H1 (cell line): ENCODE results near the gene ZNF804B. TPM values are rescaled to one million over a fixed set of nuclear protein-coding genes. Genes with fewer than 3 reads are reported as not detected.

Experiments used
- CTCF ChIA-PET: fragments of 300-600 bp; sonication (Branson Sonifier 250); formaldehyde crosslinking; loops from one replicate; lab custom pipeline; 2021; ENCODE audit not compliant: partially characterized antibody; lab: Charles Lee
- POLR2A ChIA-PET: fragments of 300-600 bp; sonication (Branson Sonifier 250); formaldehyde crosslinking; loops from one replicate; lab custom pipeline; 2021; ENCODE audit warnings: inconsistent platforms; ENCODE audit not compliant: partially characterized antibody; lab: Charles Lee
- DNase-seq, 2 experiments: peaks; one replicate each; pipeline versions ENCODE4 v3.0.0 to v3.0.0-alpha.2; 2010 to 2022; ENCODE audit warnings: low spot score in 2 of 2, low read depth in 1 of 2, mixed read lengths in 1 of 2
- FAIRE-seq: peaks from 2 replicates; lab custom pipeline; 2011; peaks lifted over from hg19 to GRCh38; lab: Jason Lieb, UNC
- H2AFZ ChIP-seq: 2 replicates; pipeline ENCODE4 v1.8.1; 2012; ENCODE audit warnings: low read length, inconsistent platforms
- H2AK5ac ChIP-seq: 2 replicates; pipeline ENCODE4 v1.6.1; 2013; ENCODE audit warnings: low read depth, low read length
- H2BK120ac ChIP-seq: replicated peaks from 2 replicates; pipeline ENCODE3; 2013; ENCODE audit warnings: low read depth, low read length, inconsistent platforms
- H2BK12ac ChIP-seq: 2 replicates; pipeline ENCODE4 v1.6.1; 2013; ENCODE audit warnings: low read depth, low read length
- H2BK15ac ChIP-seq: 2 replicates; pipeline ENCODE4 v1.6.1; 2013; ENCODE audit warnings: low read length
- H2BK20ac ChIP-seq: 2 replicates; pipeline ENCODE4 v1.6.1; 2013; ENCODE audit warnings: low read length
- H2BK5ac ChIP-seq: 2 replicates; pipeline ENCODE4 v1.6.1; 2013; ENCODE audit warnings: low read depth, low read length
- H3K14ac ChIP-seq: 2 replicates; pipeline ENCODE4 v1.6.1; 2013; ENCODE audit warnings: inconsistent platforms; ENCODE audit not compliant: insufficient read length
- H3K18ac ChIP-seq: 2 replicates; pipeline ENCODE4 v1.6.1; 2013; ENCODE audit warnings: low read length; ENCODE audit errors: extremely low read depth
- H3K23ac ChIP-seq: 2 replicates; pipeline ENCODE4 v1.6.1; 2013; ENCODE audit warnings: inconsistent platforms; ENCODE audit not compliant: insufficient read length
- H3K23me2 ChIP-seq: 2 replicates; pipeline ENCODE4 v1.6.1; 2013; ENCODE audit warnings: low read depth, low read length
- H3K27ac ChIP-seq: 2 replicates; pipeline ENCODE4 v1.6.1; 2011; ENCODE audit warnings: low read depth, low read length, inconsistent platforms
- H3K27me3 ChIP-seq, 4 experiments: replicated peaks in 1 of 4; 1 replicate in 1 of 4; 2 replicates in 3 of 4; pipeline versions ENCODE4 v1.6.1 to v1.8.1; 2011 to 2013; ENCODE audit warnings: low read length in 3 of 4, mild to moderate bottlenecking in 3 of 4, inconsistent platforms in 2 of 4, mixed read lengths in 2 of 4, moderate library complexity in 1 of 4; ENCODE audit not compliant: control insufficient read depth in 3 of 4, insufficient read depth in 3 of 4; ENCODE audit errors: extremely low read depth in 1 of 4
- H3K36me3 ChIP-seq, 4 experiments: 2 replicates each; pipeline versions ENCODE4 v1.6.1 to v1.8.1; 2011 to 2013; ENCODE audit warnings: mild to moderate bottlenecking in 4 of 4, low read length in 3 of 4, moderate library complexity in 2 of 4, control low read depth in 1 of 4, inconsistent platforms in 1 of 4; ENCODE audit not compliant: insufficient read depth in 4 of 4, control insufficient read depth in 2 of 4
- H3K4ac ChIP-seq: replicated peaks from 2 replicates; pipeline ENCODE3; 2013; ENCODE audit warnings: low read length, low read depth, mixed read lengths, inconsistent platforms; ENCODE audit not compliant: insufficient read length
- H3K4me1 ChIP-seq, 4 experiments: replicated peaks in 1 of 4; 1 replicate in 1 of 4; 2 replicates in 3 of 4; pipeline versions ENCODE4 v1.6.1 to v1.8.1; 2011 to 2013; ENCODE audit warnings: low read length in 3 of 4, inconsistent platforms in 2 of 4, mixed read lengths in 1 of 4; ENCODE audit not compliant: insufficient read depth in 4 of 4, control insufficient read depth in 3 of 4
- H3K4me2 ChIP-seq, 2 experiments: 2 replicates each; pipeline versions ENCODE4 v1.6.1 to v1.8.1; 2011 to 2013; ENCODE audit warnings: low read depth in 2 of 2, low read length in 2 of 2, control low read depth in 1 of 2, inconsistent platforms in 1 of 2, mild to moderate bottlenecking in 1 of 2; ENCODE audit not compliant: insufficient read depth in 1 of 2
- H3K4me3 ChIP-seq, 4 experiments: fragments of 200-600, 300-600 bp in 1 of 4; sonication (generic), shearing (Covaris generic), sonication (Bioruptor Twin) in 1 of 4; 2 replicates each; pipeline versions ENCODE4 v1.5.1 to v1.8.1; 2011 to 2016; ENCODE audit warnings: low read length in 4 of 4, low read depth in 3 of 4, control low read depth in 2 of 4, inconsistent platforms in 2 of 4, mild to moderate bottlenecking in 2 of 4, mixed read lengths in 1 of 4, moderate library complexity in 1 of 4; ENCODE audit not compliant: insufficient read depth in 2 of 4; ENCODE audit errors: extremely low read depth in 1 of 4
- H3K56ac ChIP-seq: replicated peaks from 2 replicates; pipeline ENCODE3; 2013; ENCODE audit warnings: low read depth, mild to moderate bottlenecking, mixed read lengths, low read length, inconsistent platforms; ENCODE audit not compliant: insufficient read length
- H3K79me1 ChIP-seq: 2 replicates; pipeline ENCODE4 v1.6.1; 2013; ENCODE audit warnings: low read depth, low read length, control low read depth
- H3K79me2 ChIP-seq, 2 experiments: 2 replicates each; pipeline versions ENCODE4 v1.6.1 to v1.8.1; 2012 to 2013; ENCODE audit warnings: low read length in 2 of 2, mild to moderate bottlenecking in 2 of 2, inconsistent platforms in 1 of 2; ENCODE audit not compliant: insufficient read depth in 2 of 2, control insufficient read depth in 1 of 2
- H3K9ac ChIP-seq, 4 experiments: replicated peaks in 1 of 4; 1 replicate in 1 of 4; 2 replicates in 3 of 4; pipeline versions ENCODE4 v1.6.1 to v1.8.1; 2011 to 2013; ENCODE audit warnings: low read depth in 3 of 4, low read length in 3 of 4, control low read depth in 2 of 4, mild to moderate bottlenecking in 2 of 4, moderate library complexity in 2 of 4, inconsistent platforms in 1 of 4; ENCODE audit errors: extremely low read depth in 1 of 4
- H3K9me3 ChIP-seq, 2 experiments: 2 replicates each; pipeline versions ENCODE4 v1.6.1 to v1.8.1; 2012 to 2013; ENCODE audit warnings: mild to moderate bottlenecking in 2 of 2, moderate library complexity in 2 of 2, control low read depth in 1 of 2, inconsistent platforms in 1 of 2, low read depth in 1 of 2, low read length in 1 of 2, mixed read lengths in 1 of 2; ENCODE audit not compliant: insufficient read depth in 2 of 2
- H4K20me1 ChIP-seq, 2 experiments: replicated peaks in 1 of 2; 2 replicates each; pipeline versions ENCODE3 to v1.8.1; 2011 to 2013; ENCODE audit warnings: inconsistent platforms in 2 of 2, low read length in 2 of 2, mild to moderate bottlenecking in 1 of 2; ENCODE audit not compliant: insufficient read depth in 2 of 2, control insufficient read depth in 1 of 2
- H4K5ac ChIP-seq: 2 replicates; pipeline ENCODE4 v1.6.1; 2013; ENCODE audit warnings: low read length, low read depth, mixed read lengths, inconsistent platforms; ENCODE audit not compliant: insufficient read length
- H4K8ac ChIP-seq: 2 replicates; pipeline ENCODE4 v1.8.0; 2013; ENCODE audit warnings: mild to moderate bottlenecking, moderate library complexity, low read length, inconsistent platforms; ENCODE audit not compliant: insufficient read depth; ENCODE audit errors: extremely low read depth
- H4K91ac ChIP-seq: replicated peaks from 2 replicates; pipeline ENCODE3; 2013; ENCODE audit warnings: low read length, mixed read lengths, inconsistent platforms; ENCODE audit not compliant: insufficient read length
- BCL11A ChIP-seq, 2 experiments: IDR thresholded peaks; one replicate each; pipeline ENCODE4 v1.6.1; 2011; ENCODE audit warnings: low read depth in 2 of 2, low read length in 2 of 2, mild to moderate bottlenecking in 2 of 2
- CEBPB ChIP-seq: IDR thresholded peaks from 2 replicates; pipeline ENCODE4 v1.6.1; 2012; ENCODE audit warnings: low read depth, low read length
- CHD1 ChIP-seq: IDR thresholded peaks from 2 replicates; pipeline ENCODE4 v1.6.1; 2012; ENCODE audit warnings: low read depth, low read length, improper control_type of control experiment
- CREB1 ChIP-seq: IDR thresholded peaks from 2 replicates; pipeline ENCODE4 v1.6.1; 2012; ENCODE audit warnings: inconsistent platforms
- EP300 ChIP-seq, 2 experiments: IDR thresholded peaks; 1 replicate in 1 of 2; 2 replicates in 1 of 2; pipeline ENCODE4 v1.6.1; 2011 to 2012; ENCODE audit warnings: low read depth in 2 of 2, low read length in 2 of 2, mild to moderate bottlenecking in 2 of 2, borderline replicate concordance in 1 of 2, inconsistent platforms in 1 of 2, moderate library complexity in 1 of 2
- FOSL1 ChIP-seq: IDR thresholded peaks from 2 replicates; pipeline ENCODE4 v1.6.1; 2011; ENCODE audit warnings: mild to moderate bottlenecking, low read depth, low read length, moderate library complexity; ENCODE audit not compliant: insufficient read depth
- JUN ChIP-seq: IDR thresholded peaks from 2 replicates; pipeline ENCODE4 v1.6.1; 2011; ENCODE audit warnings: low read depth, mild to moderate bottlenecking, improper control_type of control experiment, low read length
- KDM1A ChIP-seq: fragments of 200-600, 300-600 bp; sonication (generic); IDR thresholded peaks from 2 replicates; pipeline ENCODE4 v1.7.1; 2016; ENCODE audit warnings: mild to moderate bottlenecking, low read length, borderline replicate concordance
- KDM5A ChIP-seq: fragments of 200-600 bp; IDR thresholded peaks from 2 replicates; pipeline ENCODE4 v1.7.1; 2012; ENCODE audit warnings: mild to moderate bottlenecking, low read length, inconsistent platforms, mixed read lengths
- RAD21 ChIP-seq, 2 experiments: IDR thresholded peaks in 1 of 2; conservative IDR thresholded peaks in 1 of 2; 2 replicates each; pipeline ENCODE4 v1.6.1; 2011; ENCODE audit warnings: low read depth in 2 of 2, low read length in 2 of 2, improper control_type of control experiment in 1 of 2, inconsistent platforms in 1 of 2, mild to moderate bottlenecking in 1 of 2, moderate library complexity in 1 of 2
- RBBP5 ChIP-seq: IDR thresholded peaks from 2 replicates; pipeline ENCODE4 v1.7.1; 2012; ENCODE audit warnings: low read depth, mild to moderate bottlenecking, inconsistent platforms, low read length, moderate library complexity, borderline replicate concordance
- ZNF274 ChIP-seq: IDR thresholded peaks from 2 replicates; pipeline ENCODE4 v1.7.0; 2012; ENCODE audit warnings: low read length, borderline replicate concordance; ENCODE audit errors: extremely low read depth
- WGBS, 2 experiments: shearing (Covaris generic) in 1 of 2; methylation state at CpG; one replicate each; pipeline versions ENCODE4 v1.1.6 to v1.1.7; 2013 to 2015; ENCODE audit warnings: low lambda C conversion rate in 2 of 2, mixed read lengths in 2 of 2, inconsistent platforms in 1 of 2, low coverage in 1 of 2, missing lambda C conversion rate in 1 of 2; ENCODE audit not compliant: insufficient replicate concordance in 2 of 2, insufficient coverage in 1 of 2, insufficient read length in 1 of 2; ENCODE audit errors: extremely low coverage in 1 of 2, missing lambda C conversion rate in 1 of 2; 5-methylcytosine and 5-hydroxymethylcytosine counted together
- polyA plus RNA-seq, 7 experiments: library from polyadenylated mRNA; depleted of rRNA in 3 of 7; stranded (reverse) in 5 of 7; unstranded in 2 of 7; fragments of >200 nt in 5 of 7; fragments of 200-250 nt in 2 of 7; gene quantifications; 1 replicate in 5 of 7; 2 replicates in 1 of 7; 4 replicates in 1 of 7; pipeline versions ENCODE4 v1.2.1 to v1.2.3, GENCODE V29; 2011 to 2013; ENCODE audit warnings: missing spikeins in 2 of 7, mixed read lengths in 2 of 7
- total RNA-seq: library from RNA; stranded (reverse); fragmentation: NEBNext Ultra II Directional; extraction: Animal tissue kit (Norgen Biotek cat#: 25700); gene quantifications from 2 replicates; pipeline ENCODE4 v1.2.1, GENCODE V29; 2021

The ZNF804B gene
- total and polyA plus RNA-seq, 2 of the 8 experiments (the other 6 are each of a cell fraction or from before 2014, with no cell fraction given) = not detected

- 0 out of 7 replicates have a peak, but pooled peaks cover 0 to 3% (median 0%) of the 10 kb centered on the region in 4 experiments for H3K4me1 ChIP-seq
- no peaks in the 10 kb centered on the region; a peak in 1 of 8 replicates for H3K36me3 ChIP-seq
- no peak overlapping the region for H3K14ac ChIP-seq
- H3K18ac ChIP-seq = no peak overlapping the region
- H3K4me2 ChIP-seq = no peak overlapping the region
- 0 out of 2 replicates have a peak overlapping the region, but pooled peaks have one; percentile 20 for H2BK5ac ChIP-seq
- no peaks in the 10 kb centered on the region for H3K23me2 ChIP-seq
- POLR2A ChIA-PET = no interaction called here
- no peak overlapping the region for H3K9ac ChIP-seq
- CTCF ChIA-PET = no interaction called here
- H2AK5ac ChIP-seq = no peak overlapping the region
- no peak overlapping the region for H3K56ac ChIP-seq
- no peaks in the 10 kb centered on the region for H3K79me1 ChIP-seq
- H2AFZ ChIP-seq = no peak overlapping the region
- no peak overlapping the region for H3K27ac ChIP-seq
- no peak for FAIRE-seq
- no peak overlapping the region for H3K4me3 ChIP-seq
- no peaks in the 10 kb centered on the region for H4K20me1 ChIP-seq
- H2BK15ac ChIP-seq = no peak overlapping the region
- WGBS, 2 experiments = 93% methylated on average over 1 of the region's 1 CpG; no CpG with 5 or more reads in 1 of the 2 experiments
- H3K27me3 ChIP-seq = no peaks in the 10 kb centered on the region
- no peak overlapping the region for H4K5ac ChIP-seq
- no peak overlapping the region for H3K4ac ChIP-seq
- DNase-seq = no peak
- H3K79me2 ChIP-seq = no peaks in the 10 kb centered on the region
- H2BK120ac ChIP-seq = no peak overlapping the region
- no peaks in the 10 kb centered on the region for H3K9me3 ChIP-seq
- 0 out of 2 replicates have a peak overlapping the region, but pooled peaks have one; percentile 50 for H2BK12ac ChIP-seq
- H4K8ac ChIP-seq = no peak overlapping the region
- H4K91ac ChIP-seq = peak overlapping the region; percentile 39
- no peak overlapping the region for H3K23ac ChIP-seq
- no peak overlapping the region for H2BK20ac ChIP-seq
- TF ChIP-seq KDM1A (no peak), CREB1 (no peak), FOSL1 (no peak), RBBP5 (no peak), BCL11A (IDR thresholded peaks at IDR 0.05; ENCODE audit: low read depth in 2 of 2, low read length in 2 of 2) (no peak), CEBPB (no peak), KDM5A (no peak), RAD21 (IDR thresholded peaks at IDR 0.05 in 1 of 2, conservative IDR thresholded peaks at IDR 0.05 in 1 of 2; ENCODE audit: low read depth in 2 of 2, low read length in 2 of 2) (no peak), CHD1 (no peak), JUN (no peak), ZNF274 (no peak), EP300 (IDR thresholded peaks at IDR 0.05; ENCODE audit: borderline replicate concordance in 1 of 2, low read depth in 2 of 2, low read length in 2 of 2) (no peak)
These were observed 262.2 kb downstream of the ZNF804B start for GRCh38 chr7:89021741-89022140.
